GM21723 (cell line): ENCODE measurements around the gene HOMER2.
"Not testable (repeated sequence)": the region's sequence is repeated elsewhere in the genome, so short reads cannot be mapped to it uniquely, and the experiment has no call there.

Experiments
- ATAC-seq: cut with Tn5 transposase; IDR thresholded peaks from one replicate; pipeline ENCODE4 v1.9.1; 2021; ENCODE audit warnings: mild to moderate bottlenecking, moderate library complexity; ENCODE audit not compliant: unreplicated experiment

The HOMER2 gene

GRCh38 chr15:82865981-82866380 lies 86.5 kb downstream of the HOMER2 start:
- ATAC-seq, result not testable (repeated sequence)

GRCh38 chr15:82865581-82865980 lies 86.9 kb downstream of the HOMER2 start:
- ATAC-seq, result not testable (repeated sequence)

- ATAC-seq, result no peak
These were observed 87.6 kb downstream of the HOMER2 start for GRCh38 chr15:82864967-82865366.

GRCh38 chr15:82862886-82863285 lies 89.6 kb downstream of the HOMER2 start:
- no peak for ATAC-seq

- no peak for ATAC-seq
These were observed 93.6 kb downstream of the HOMER2 start for GRCh38 chr15:82858932-82859331.

GRCh38 chr15:82856397-82857170 lies 95.9 kb downstream of the HOMER2 start:
- no peak for ATAC-seq

- ATAC-seq, result no peak
These were observed 97.0 kb downstream of the HOMER2 start for GRCh38 chr15:82855286-82856100.

GRCh38 chr15:82854554-82854953 lies 98.0 kb downstream of the HOMER2 start:
- no peak for ATAC-seq

- ATAC-seq, result no peak
These were observed 99.5 kb downstream of the HOMER2 start for GRCh38 chr15:82852941-82853561.

GRCh38 chr15:82851981-82852511 lies 100.5 kb downstream of the HOMER2 start:
- ATAC-seq, result no peak

- no peak for ATAC-seq
These were observed 101.1 kb downstream of the HOMER2 start for GRCh38 chr15:82851306-82851850.

- no peak for ATAC-seq
These were observed 101.8 kb downstream of the HOMER2 start for GRCh38 chr15:82850731-82851130.

- peak; percentile 66 for ATAC-seq
These were observed 102.7 kb downstream of the HOMER2 start for GRCh38 chr15:82849556-82850512.

- ATAC-seq, result no peak
These were observed 104.1 kb downstream of the HOMER2 start for GRCh38 chr15:82848241-82848993.

- ATAC-seq, result no peak
These were observed 104.8 kb downstream of the HOMER2 start for GRCh38 chr15:82847703-82848102.

- no peak for ATAC-seq
These were observed 105.9 kb downstream of the HOMER2 start for GRCh38 chr15:82846621-82847020.

GRCh38 chr15:82845686-82846085 lies 106.8 kb downstream of the HOMER2 start:
- no peak for ATAC-seq

GRCh38 chr15:82843566-82843965 lies 109.0 kb downstream of the HOMER2 start:
- ATAC-seq, result no peak

- no peak for ATAC-seq
These were observed 112.4 kb downstream of the HOMER2 start for GRCh38 chr15:82840166-82840565.
